HPDE6-E6E7 (cell line): Measurements from ENCODE around the gene APC2.
"Not testable (repeated sequence)": the region's sequence is repeated elsewhere in the genome, so short reads cannot be mapped to it uniquely, and the experiment has no call there.

Source experiments
- DNase-seq: peaks from one replicate; pipeline ENCODE4 v3.0.0; 2011; ENCODE audit warnings: missing footprints; ENCODE audit errors: extremely low spot score

Gene APC2

GRCh38 chr19:1428738-1429391, 21.1 kb upstream of the APC2 start:
- DNase-seq, result no peak

DNA sequence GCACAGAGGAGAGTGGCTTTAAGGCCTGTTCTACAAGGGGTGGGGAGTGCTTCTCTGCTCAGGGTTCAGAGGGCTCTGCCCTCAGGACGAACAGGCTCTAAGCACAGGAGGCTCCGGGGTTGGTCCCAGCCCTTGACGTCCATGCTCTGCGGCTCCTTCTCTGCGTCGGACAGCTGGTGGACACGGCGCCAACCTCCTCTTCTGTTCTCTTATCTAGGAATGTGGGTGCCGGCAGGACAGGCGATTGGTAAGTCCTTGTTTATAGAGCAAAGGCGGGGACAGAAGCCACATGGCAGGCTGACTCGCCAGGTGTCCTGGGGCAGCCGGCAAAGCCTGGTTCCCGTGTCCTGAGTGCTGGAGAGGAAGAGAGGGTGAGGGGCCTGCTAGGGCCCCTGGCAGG, 20.2 kb upstream of the APC2 start:
- no peak for DNase-seq

GRCh38 chr19:1430246-1430645, 19.7 kb upstream of the APC2 start:
- no peak for DNase-seq

DNA sequence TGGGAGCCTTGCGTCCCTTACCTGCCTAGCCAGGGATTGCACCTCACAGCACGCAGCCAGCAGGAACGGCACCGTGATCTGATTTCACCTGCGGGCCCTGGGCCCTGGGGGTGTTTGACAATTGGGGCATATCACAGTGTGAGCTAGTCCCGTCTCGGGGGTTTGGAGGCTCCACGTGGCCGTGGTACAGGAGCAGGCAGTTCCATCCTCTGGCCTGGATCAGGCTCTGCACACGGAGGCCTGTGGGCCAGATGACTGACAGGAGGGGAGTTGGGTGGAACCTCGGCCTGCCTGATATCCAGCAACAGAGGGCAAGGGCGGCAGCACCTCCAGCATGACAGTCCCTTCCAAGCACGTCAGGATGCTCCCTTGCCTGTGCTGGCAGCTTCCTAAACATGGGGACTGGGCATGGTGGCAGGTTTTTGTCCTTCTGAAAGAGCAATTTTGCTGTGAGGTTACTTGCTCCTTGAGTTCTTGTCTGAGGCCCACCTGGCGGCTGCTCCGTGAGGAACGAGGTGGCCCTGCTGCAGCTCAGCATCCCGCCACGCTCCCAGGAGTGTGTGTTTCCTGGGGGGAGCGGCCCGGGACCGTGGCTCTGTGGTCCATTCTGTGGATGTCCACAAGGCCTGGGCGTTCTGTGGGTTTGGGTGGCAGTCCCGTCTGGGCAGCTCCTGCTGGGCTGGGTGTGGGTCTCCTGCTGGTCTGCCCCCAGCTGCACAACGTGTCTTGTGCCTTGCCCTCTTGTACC, 18.0 kb upstream of the APC2 start:
- no peak for DNase-seq

GRCh38 chr19:1432507-1432887, 17.4 kb upstream of the APC2 start:
- DNase-seq, result no peak

- no peak for DNase-seq
Measured at GRCh38 chr19:1433119-1434039, 16.5 kb upstream of the APC2 start.

DNA sequence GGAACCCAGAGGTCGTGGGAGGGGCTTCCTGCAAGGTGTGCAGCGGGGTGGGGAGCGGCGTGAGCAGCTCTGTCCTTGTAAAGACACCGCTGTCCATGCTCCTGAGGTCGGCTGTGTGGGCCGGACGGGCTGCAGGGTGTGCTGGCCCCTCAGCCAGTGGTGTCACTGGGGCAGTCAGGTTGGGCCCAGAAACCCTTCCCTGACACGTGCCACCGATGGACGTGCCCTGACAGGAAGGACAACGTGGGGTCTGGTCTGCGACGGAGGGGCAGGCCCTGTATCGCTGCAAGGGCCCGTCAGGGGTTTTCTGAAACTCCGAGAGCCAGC, 15.9 kb upstream of the APC2 start:
- no peak for DNase-seq

DNA sequence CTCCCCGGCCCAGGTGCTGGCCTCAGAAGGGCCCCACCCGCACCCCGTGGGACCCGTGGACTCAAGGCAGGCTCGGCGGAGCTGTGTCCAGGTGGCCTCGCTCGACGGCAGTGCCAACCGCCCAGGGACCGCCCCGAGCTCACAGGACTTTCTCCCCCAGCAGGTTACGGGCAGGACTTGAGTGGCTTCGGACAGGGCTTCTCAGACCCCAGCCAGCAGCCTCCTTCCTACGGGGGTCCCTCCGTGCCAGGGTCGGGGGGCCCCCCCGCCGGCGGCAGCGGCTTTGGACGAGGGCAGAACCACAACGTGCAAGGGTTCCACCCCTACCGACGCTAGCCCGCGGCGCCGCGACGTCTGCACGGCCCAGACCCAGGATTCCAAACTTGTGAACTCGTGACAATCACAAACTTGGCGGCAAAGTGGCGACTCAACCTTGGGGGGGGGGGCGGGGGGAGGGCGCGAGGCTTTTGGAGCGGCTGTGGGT, 15.3 kb upstream of the APC2 start:
- no peak for DNase-seq

DNA sequence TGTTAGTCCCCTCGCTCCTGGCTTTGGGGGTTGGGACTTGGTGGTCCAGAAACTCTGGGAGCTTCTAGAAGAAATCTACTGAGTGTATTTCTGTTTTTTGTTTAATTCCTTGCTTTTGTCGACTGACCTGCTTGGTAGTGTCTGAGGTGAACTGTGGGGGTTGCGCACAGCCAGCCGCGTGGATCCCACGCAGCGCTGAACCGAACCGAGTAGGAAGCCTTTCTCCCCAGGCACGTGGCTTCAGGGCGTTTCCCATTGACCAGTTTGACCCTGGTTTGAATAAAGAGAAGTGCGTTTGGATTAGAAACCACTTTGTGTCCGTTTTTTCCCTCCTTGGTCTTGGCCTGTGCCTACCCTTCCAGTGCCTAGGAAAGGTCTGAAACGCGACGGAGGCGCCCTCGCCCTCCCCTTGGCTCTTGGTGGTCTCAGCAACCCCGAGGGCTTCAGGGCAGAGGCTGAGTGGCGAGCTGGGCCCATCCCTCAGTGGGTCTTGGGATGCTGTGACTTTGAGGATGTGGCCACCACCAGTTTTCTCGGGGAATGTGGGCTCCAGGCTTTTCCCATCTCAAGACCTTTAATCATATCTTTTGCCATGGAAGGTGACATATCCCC, 14.4 kb upstream of the APC2 start:
- no peak for DNase-seq

- no peak for DNase-seq
Measured at GRCh38 chr19:1437609-1438008, 12.3 kb upstream of the APC2 start.

DNA sequence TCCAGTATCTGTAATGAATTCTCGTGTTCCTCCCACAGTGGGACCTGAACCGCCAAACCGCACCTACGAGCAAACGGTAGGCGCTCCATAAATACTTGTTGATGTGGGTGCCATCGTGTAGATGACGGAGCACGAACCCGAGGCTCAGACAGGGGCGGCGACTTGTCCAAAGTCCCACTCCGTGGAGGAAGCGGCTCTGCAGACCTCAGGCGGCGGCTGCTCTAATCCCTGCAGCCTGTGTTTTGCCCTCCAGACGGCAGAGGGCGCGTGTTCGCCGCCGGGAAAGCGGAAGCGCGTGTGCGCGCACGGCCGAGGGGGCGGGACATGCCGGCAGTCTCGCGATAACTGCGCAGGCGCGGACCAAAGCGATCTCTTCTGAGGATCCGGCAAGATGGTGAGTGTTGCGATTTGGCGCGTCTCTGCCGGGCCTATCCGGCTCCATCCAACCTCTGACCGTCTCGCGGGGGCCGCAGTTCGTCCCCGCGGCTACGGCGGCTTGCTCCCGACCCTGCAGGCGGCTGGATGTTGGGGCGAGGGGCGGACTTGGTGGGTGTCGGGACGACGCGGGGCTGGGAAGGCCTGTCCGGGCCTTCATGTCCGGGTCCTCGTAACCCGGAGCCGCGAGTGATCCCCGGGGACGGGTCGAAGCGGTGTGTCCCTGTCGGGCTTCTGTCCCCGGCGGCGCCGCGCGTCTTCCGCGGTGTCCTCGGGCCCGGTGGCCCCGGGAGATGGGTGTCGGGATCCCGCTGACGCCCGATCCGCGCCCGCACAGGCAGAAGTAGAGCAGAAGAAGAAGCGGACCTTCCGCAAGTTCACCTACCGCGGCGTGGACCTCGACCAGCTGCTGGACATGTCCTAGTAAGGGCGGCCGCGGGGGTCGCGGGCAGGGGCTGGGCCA, 11.6 kb upstream of the APC2 start, which contains the start of gene RPS15:
TSS of gene RPS15 (plus strand) at position 362 of the 898 bp plus-strand sequence. CDS start at position 392, 30 bp downstream.
- peak; percentile 82 for DNase-seq

DNA sequence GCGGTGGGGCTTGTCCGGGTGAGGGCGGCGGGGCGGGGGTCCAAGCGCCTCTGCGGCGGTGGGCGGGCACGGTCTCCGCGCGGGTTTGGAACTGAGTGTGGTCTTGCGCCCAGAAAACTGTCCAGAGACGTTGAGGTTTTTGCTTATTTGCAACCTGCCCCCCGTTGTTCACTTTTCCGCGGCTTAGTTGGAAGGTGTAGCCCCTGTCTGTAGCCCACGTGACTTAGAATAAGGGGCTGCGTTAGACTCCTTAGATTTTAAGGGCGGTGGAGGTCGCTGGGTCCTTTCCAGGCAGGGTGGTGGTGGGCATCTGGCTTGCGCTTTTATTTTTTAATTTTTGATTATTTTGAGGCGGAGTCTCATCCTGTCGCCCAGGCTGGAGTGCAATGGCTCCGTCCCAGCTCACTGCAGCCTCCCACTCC, 11.0 kb upstream of the APC2 start:
- no peak for DNase-seq

- not testable (repeated sequence) for DNase-seq
Measured at GRCh38 chr19:1439525-1440417, 10.2 kb upstream of the APC2 start.

DNA sequence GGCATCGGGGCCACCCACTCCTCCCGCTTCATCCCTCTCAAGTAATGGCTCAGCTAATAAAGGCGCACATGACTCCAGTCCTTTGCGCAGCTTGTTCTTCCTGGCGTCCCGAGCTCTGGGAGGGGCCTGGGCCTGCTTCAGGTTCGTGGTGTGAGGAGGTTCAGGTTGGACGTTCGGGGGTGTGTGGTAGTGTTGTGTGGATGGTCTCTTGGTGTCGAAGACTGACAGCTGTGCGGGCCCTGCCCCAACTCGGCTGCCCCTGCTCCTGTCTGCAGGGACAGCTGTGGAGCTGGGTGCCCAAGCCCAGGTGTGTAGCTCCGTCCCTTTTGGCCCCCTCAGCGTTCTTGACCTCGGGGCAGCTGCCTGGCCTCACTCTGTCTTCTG, 9.5 kb upstream of the APC2 start:
- DNase-seq, result no peak

- DNase-seq, result no peak
Measured at GRCh38 chr19:1441022-1441426, 8.9 kb upstream of the APC2 start.

GRCh38 chr19:1441677-1442438, 8.1 kb upstream of the APC2 start:
- no peak for DNase-seq

- no peak for DNase-seq
Measured at GRCh38 chr19:1445185-1445931, 4.6 kb upstream of the APC2 start.
